ENCODE data around the gene TEX11.
"Not testable (repeated sequence)": the region's sequence is repeated elsewhere in the genome, so short reads cannot be mapped to it uniquely, and the experiment has no call there.

Gene TEX11

DNA sequence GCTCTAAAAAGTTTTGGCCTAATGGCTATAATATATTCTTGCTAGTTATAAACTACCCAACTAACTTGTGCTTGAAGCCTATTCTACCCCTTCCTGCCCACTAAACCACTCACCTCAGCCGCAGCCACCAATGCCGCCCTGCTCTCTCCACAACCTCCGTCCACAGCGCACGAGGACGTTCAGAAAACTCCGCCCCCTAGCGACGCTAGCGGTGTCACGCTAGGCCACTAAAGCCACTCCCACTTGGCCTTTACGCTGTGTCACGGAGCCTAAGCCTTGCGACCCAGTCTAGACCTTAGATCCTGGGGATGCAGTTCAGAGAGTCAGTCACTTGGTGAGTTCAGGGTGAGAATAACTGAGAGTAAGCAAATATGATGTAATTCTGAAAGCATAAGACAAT lies at the start of gene TEX11:
TEX11 (minus strand) TSS at position 171 of the 400 bp plus-strand sequence. CDS start 922 bp downstream, outside the sequence.
- DNase-seq (ENCODE audit: low spot score): no peak

DNA sequence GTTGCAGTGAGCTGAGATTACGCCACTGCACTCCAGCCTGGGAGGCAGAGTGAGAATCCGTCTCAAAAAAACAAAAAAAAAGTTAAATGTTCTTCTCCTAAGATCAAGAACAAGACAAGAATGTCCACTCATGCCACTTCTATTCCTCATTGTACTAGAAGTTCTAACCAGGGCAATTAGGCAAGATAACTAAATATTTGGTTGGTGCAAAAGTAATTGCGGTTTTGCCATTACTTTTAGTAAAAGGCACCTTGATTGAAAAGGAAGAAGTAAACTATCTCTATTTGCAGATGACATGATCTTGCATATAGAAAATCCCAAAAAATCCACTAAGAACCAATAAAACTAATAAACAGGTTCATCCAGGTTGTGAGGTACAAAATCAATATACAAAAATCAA lies 46.4 kb upstream of the TEX11 start:
- DNase-seq (ENCODE audit: low spot score): no peak

DNA sequence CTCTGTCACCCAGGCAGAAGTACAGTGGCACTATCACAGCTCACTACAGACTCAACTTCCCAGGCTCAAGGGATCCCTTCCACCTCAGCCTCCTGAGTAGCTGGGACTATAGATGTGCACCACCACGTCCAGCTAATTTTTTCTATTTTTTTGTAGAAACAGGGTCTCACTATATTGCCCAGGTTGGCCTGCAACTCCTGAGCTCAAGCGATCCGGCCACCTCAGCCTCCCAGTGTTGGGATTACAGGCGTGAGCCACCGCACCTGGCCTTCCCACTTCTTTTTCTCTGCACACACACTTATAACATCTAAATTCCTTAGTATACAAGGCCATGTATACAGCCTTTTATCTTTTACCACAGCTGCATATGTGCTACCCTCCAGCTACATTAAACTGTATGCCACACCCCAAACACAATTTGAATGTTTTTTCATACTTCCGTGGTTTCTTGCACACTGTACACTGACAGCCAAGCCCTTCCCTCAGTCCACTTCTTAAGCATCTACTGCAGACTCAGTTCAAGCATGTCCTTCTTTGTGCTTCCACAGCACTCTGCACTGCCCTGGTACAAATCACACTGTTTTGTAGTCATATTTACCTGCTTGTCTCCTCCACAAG lies 15.9 kb upstream of the TEX11 start:
- DNase-seq (ENCODE audit: low spot score): no peak

DNA sequence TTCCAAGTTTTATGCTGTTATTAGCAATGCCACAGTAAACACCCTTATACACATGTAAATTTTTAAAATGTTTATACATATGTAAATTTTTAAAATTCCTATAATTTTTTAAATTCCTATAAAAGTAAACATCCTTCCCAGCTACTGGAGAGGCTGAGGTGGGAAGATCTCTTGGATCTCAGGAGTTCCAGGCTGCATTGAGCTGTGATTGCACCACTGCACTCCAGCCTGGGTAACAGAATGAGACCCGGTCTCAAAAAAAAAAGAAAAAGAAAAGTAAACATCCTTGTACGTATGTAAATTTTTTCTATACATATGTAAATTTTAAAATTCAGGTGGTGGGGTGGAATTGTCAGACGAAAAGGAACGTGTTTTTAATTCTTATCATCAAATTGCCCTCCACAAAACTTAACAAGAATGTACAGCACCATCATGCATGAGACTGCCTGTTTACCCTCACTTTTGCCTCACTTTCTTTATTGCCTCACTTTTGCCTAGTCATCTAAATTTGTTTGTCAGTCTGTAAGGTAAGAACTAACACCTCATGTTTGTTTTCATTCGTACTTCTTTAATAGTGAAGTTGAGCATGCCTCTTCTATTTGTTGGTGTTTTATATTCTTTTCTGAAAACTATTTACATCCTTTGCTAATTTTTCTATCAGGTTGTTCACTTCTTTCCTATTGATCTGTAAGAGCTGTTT lies 14.4 kb upstream of the TEX11 start:
- DNase-seq (ENCODE audit: low spot score): no peak

DNA sequence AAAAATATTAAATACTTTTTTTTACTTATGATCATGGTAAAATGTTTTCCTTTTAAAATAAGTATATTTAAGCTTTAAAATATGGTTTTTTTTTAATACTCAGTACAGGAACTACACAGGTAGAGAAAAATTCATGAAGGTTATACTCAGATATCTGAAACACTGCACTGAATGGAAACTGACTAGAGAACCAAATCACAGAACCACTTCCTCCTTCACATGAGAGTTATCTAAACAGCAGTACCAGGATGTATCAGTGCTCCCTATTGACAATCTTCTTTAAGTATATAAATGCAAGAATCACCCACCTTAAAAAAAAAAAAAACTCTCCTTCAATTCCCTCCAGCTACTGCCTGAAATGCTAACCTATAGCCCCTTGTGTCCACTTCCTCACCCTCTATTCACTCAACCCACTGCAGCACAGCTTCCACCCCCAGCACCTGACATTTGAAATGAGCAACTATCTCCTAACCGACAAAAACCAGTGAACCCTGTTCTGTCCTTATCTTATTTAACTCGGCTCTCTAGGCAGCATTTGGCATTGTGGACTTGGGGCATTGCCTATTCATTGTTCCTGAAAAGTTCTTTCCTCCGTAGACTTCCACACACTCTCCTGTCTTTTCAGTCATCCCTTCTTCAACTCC lies 13.3 kb upstream of the TEX11 start:
- DNase-seq (ENCODE audit: low spot score): no peak

DNA sequence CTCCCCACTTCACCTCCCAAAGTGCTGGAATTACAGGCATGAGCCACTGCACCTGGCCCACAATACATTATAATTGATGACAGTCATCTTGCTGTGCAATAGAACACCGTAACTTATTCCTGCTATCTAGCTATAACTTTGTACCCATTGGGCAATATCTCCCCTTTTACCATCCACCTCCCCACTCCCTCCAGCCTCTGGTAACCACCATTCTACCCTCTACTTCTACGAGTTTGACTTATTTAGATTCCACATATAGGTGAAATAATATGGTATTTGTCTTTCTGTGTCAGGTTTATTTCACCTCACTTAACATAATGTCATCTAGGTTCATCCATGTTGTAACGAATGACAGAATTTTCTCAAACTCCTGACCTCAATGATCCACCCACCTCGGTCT lies 8.2 kb upstream of the TEX11 start:
- DNase-seq (ENCODE audit: low spot score): no peak

DNA sequence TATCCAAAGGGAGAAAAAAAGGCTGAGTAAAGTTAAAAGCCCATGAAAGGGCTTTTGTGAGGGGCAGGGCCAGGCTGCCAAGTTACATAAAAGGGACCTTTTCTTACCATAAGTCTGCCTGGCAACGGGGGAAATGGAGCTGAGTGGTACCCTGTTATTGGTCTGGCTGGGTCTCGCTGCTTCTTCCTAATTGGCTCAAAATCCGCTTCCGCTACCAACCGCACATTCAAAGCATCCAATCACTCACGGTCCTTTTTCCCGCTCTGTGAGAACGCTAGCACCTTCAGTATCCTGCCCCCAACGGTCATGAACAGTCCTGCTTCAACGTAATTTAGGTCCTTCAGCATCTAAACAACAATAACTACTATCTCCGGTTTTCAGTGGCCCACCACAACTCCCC lies 611 bp downstream of the TEX11 start:
- peak; percentile 8 for DNase-seq (ENCODE audit: low spot score)

DNA sequence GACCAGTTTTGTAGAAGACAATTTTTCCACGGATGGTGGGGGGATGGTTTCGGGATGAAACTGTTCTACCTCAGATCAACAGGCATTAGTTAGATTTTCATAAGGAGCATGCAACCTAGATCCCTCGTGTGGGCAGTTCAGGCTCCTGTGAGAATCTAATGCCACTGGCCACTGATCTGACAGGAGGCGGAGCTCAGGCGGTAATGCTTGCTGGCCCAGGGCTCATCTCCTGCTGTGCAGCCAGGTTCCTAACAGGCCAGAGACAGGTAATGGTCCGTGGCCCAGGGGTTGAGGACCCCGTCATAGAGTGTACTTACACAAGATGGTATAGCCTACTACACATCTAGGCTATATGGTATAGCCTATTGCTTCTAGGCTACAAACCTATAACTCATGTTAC lies 7.0 kb downstream of the TEX11 start:
- DNase-seq (ENCODE audit: low spot score): no peak

DNA sequence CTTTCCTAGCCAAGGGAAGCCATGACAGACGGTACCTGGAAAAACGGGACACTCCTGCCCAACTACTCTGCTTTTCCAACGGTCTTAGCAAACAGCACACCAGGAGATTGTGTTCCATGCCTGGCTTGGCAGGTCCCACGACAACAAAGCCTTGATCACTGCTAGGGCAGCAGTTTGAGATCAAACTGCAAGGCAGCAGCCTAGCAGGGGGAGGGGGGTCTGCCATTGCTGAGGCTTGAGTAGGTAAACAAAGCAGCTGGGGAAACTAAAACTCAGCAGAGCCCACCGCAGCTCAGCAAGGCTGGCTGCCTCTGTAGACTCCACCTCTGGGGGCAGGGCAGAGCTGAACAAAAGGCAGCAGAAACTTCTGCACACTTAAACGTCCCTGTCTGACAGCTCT lies 18.1 kb downstream of the TEX11 start:
- DNase-seq (ENCODE audit: low spot score): not testable (repeated sequence)

DNA sequence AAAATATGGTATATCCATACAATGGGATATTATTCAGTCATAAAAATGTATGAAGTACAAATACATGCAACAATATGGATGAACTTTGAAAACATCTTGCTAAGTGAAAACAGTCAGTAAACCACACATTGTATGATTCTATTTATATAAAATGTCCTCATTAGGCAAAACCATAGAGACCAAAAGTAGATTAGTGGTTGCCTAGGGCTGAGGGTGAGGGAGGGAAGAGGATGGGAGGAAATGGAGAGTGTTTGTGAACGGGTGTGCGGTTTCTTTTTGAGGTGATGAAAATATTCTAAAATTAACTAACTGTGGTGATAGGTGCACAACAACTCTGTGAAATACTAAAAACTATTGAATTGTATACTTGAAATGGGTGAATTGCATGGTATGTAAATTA lies 29.6 kb downstream of the TEX11 start:
- DNase-seq (ENCODE audit: low spot score): no peak

DNA sequence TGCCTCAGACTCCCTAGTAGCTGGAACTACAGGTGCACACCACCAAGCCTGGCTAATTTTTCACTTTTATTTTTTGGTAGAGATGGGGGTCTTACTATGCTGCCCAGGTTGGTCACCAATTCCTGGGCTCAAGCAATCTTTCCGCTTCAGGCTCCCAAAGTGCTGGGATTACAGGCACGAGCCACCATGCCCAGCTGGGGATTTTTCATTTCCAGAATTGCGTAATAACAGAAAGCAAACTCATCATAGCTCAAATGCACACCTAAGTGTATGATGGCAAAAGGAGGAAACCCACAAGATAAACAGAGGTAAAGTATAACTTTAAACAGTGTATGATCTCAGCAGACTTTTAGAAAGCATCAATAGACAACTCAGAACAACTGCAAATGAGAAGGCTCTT lies 56.2 kb downstream of the TEX11 start:
- DNase-seq (ENCODE audit: low spot score): no peak

DNA sequence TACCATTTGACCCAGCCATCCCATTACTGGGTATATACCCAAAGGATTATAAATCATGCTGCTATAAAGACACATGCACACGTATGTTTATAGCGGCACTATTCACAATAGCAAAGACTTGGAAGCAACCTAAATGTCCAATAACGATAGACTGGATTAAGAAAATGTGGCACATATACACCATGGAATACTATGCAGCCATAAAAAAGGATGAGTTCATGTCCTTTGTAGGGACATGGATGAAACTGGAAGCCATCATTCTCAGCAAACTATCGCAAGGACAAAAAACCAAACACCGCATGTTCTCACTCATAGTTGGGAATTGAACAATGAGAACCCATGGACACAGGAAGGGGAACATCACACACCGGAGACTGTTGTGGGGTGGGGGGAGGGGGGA lies 64.4 kb downstream of the TEX11 start:
- DNase-seq (ENCODE audit: low spot score): not testable (repeated sequence)

DNA sequence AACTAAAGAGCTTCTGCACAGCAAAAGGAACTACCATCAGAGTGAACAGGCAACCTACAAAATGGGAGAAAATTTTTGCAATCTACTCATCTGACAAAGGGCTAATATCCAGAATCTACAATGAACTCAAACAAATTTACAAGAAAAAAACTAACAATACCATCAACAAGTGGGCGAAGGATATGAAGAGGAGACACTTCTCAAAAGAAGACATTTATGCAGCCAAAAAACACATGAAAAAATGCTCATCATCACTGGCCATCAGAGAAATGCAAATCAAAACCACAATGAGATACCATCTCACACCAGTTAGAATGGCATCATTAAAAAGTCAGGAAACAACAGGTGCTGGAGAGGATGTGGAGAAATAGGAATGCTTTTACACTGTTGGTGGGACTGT lies 64.9 kb downstream of the TEX11 start:
- not testable (repeated sequence) for DNase-seq (ENCODE audit: low spot score)

DNA sequence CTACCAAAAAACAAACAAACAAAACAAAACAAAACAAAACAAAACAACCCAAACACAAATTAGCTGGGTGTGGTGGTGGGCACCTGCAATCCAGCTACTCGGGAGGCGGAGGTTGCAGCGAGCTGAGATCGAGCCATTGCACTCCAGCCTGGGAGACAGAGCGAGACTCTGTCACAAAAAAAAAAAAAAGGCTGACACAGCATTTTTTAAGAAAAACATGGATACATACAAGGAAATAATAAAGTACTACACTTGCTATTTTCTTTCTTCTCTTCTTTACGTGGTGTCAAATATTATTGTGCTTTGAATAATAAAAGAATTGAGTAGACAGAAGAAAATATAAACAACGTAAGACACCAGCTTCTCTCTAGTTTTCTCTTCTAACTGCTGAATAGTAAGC lies 73.9 kb downstream of the TEX11 start:
- no peak for DNase-seq (ENCODE audit: low spot score)

DNA sequence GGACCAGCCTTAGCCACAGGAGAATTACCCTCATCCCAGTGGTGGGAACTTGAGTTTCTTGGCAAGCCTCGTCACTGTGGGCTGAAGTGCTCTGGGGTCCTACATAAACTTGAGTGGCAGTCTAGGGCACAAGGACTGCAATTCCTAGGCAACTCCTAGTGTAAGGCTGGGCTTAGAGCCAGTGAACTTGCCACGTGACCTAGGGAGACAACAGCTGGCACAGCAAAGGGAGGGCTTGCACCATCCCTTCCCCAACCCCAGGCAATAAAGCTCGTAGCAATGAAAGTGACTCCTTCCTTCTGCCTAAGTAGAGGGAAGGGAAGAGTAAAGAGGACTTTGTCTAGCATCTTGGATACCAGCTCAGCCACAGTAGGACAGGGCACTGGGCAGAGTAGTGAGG lies 81.8 kb downstream of the TEX11 start:
- no peak for DNase-seq (ENCODE audit: low spot score)

DNA sequence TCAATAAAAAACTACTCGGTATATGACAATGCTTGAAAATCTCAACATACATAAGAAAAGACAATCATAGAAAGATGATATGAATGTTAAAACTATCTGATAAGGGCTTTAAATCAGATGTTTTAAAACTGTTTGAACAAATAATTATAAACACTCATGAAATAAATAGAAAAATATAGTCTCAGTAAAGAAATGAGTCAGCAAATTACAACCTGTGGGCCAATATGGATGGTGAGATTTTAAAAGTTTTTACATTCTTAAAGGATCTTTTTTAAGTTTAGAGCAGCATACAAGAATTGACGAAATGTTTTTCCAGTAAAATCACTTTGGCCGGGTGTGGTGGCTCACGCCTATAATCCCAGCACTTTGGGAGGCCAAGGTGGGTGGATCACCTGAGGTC lies 83.1 kb downstream of the TEX11 start:
- DNase-seq (ENCODE audit: low spot score): no peak

DNA sequence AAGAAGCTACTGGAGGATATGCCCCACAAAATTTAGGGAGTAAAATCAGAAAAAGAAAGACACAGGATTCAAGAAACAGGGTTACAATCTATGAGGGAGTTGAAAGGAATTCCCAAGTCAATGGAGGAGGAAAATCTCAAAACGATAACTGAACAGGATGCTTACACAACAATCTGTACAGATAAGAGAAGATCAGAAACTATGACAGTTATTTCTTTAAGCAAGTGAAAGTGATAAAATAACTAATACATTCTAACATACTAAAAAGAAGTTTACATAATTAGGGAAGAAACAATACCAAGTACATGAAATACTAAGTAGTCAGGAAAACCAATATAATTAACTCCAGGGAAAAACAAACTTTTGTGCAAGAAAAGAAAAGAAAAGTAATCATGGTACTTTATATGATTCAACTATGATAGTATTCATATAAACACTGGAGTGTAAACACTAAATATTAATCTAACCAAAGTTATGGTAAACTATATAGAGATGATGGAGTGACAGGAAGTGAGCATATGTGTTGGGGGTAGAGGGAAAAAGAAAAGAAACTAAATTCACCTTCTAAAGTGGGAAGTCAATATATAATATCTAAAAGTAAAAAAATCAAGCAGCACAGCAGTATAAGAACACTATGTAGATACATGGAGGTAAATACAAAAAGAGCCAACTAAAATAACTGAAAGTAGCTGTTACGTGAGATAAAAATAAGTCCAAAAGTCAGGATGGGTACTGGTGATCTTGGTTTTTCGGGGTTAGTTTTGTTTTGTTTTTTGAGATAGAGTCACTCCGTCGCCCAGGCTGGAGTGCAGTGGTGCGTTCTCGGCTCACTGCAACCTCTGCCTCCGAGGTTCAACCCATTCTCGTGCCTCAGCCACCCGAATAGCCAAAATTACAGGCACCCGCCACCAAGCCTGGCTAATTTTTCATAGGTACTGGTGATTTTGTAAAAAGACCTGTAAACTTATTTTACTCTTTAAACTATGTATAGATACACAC lies 99.3 kb downstream of the TEX11 start:
- DNase-seq (ENCODE audit: low spot score): no peak

DNA sequence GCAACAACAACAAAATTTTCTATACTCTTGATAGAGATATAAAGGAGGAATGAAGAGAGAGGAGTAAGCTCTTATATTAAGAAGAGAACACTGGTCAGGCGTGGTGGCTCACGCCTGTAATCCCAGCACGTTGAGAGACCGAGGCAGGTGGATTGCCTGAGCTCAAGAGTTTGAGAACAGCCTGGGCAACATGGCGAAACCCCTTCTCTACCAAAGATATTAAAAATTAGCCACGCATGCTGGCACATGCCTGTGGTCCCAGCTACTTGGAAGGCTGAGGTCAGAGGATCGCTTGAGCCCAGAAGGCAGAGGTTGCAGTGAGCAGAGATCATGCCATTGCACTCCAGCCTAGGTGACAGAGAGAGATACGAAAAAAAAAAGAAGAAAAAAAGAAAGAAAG lies 102.4 kb downstream of the TEX11 start:
- no peak for DNase-seq (ENCODE audit: low spot score)

DNA sequence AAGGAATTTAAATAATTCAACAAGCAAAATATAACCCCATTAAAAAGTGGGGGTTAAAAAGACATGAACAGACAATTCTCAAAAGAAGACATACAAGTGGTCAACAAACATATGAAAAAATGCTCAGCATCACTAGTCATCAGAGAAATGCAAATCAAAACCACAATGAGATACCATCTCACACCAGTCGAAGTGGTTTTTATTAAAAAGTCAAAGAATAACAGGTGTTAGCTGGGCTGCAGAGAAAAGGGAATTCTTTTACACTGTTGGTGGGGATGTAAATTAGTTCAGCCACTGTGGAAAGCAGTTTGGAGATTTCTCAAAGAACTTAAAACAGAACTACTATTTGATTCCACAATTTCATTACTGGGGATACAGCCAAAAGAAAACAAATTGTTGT lies 111.8 kb downstream of the TEX11 start:
- DNase-seq (ENCODE audit: low spot score): not testable (repeated sequence)

DNA sequence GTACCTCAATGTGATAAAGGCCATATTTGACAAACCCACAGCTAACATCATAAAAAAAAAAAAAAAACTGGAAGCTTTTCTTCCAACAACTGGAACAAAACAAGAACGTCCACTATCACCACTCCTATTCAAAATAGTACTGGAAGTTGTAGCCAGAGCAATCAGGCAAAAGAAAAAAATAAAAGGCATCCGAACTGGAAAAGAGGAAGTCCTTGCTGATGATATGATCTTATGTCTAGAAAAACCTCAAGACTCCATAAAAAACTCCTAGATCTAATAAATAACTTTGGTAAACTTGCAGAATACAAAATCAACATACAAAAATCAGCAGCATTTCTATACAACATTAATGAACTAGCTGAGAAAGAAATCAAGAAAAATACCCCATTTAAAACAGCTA lies 134.3 kb downstream of the TEX11 start:
- DNase-seq (ENCODE audit: low spot score): no peak

DNA sequence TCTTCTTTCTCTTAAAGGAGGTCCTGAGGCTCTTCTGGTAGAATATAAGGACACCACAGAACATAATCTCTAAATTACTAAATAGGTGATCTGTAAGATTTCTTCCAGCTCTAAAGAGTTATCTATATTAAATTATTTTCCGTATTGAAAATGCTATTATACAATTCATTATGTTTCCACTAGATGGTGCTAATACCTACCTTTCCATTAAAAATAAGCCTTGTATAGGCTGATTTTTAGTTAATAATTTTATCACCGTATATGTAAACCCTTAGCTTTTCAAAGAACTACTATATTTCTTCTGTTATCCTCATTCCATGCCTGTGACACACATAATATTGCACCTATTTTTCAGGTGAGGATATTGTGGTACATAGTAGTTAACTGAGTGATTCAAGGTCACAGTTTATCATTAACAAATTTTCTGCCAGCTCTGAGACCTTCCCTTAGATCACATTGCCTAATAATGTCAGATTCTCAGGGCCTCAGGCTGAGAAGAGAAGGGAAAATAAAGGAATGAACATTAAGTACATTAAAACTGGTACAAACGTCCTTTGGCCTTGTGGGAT lies 138.8 kb downstream of the TEX11 start:
- DNase-seq (ENCODE audit: low spot score): peak; percentile 8

DNA sequence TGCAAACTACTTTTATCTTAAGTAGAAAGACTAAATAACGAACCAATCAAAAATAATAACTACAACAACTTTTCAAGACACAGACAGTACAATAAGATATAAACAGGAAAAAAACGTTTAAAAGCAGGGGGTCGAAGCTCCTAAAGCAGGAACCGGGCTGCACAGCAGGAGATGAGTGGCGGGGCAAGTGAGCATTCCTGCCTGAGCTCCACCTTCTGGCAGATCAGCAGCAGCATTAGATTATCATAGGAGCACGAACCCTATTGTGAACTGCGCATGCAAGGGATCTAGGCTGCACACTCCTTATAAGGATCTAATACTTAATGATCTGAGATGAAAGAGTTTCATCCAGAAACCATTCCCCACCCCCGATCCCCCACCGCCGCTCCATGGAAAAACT lies 146.2 kb downstream of the TEX11 start:
- DNase-seq (ENCODE audit: low spot score): no peak
